Hematopoietic multipotent progenitor cell treated with erythropoietin and hydrocortisone succinate and interleukin-3 and kit ligand, for 17 days (in vitro differentiated cells): ENCODE data around the gene CD34.
"Not testable (repeated sequence)": the region's sequence is repeated elsewhere in the genome, so short reads cannot be mapped to it uniquely, and the experiment has no call there.

Source experiments
- DNase-seq: peaks from one replicate; pipeline ENCODE4 v3.0.0-alpha.2; 2015; ENCODE audit warnings: low spot score

CD34 gene

GRCh38 chr1:207926984-207927383 is 16.1 kb upstream of the CD34 start:
- no peak for DNase-seq

- DNase-seq = not testable (repeated sequence)
These were observed 15.0 kb upstream of the CD34 start for GRCh38 chr1:207925969-207926368.

DNA sequence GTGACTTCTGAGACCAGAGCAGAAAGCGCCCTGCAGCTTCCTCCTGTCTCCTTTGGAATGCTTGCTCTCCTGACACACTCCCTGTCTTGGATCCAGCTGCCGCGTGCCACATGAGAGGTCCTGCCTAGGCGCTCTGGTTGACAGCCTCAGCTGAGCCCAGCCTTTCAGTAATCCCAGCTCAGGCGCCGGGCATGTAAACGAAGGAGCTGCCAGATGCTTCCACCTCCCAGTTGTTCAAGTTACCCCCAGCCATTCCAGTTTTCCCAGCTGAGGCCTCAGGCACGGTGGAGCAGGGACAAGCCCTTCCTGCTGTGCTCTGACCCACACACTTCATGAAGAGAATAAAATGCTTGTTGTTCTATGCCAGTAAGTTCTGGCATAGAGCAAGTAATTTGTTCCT is 14.3 kb upstream of the CD34 start:
- no peak for DNase-seq

- no peak for DNase-seq
These were observed 12.6 kb upstream of the CD34 start for GRCh38 chr1:207923561-207923960.

GRCh38 chr1:207923121-207923520 is 12.2 kb upstream of the CD34 start:
- DNase-seq = no peak

GRCh38 chr1:207922554-207922953 is 11.6 kb upstream of the CD34 start:
- no peak for DNase-seq

DNA sequence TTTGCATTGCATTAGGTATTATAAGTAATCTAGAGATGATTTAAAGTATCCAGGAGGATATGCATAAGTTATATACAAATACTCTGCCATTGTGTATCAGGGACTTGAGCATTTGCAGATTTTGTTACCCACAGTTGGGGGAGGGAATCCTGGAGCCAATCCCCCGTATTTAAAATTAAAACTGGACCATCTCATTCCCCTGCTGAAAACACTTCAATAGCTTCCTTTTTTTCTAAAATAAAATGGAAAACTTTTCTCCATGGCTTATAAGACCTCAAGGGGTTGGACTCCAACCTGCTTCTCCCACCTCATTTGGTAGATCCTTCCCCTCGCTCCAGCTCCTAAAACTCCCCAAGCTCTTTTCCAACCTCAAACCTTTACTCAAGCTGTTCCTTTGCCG is 10.4 kb upstream of the CD34 start:
- DNase-seq = no peak

DNA sequence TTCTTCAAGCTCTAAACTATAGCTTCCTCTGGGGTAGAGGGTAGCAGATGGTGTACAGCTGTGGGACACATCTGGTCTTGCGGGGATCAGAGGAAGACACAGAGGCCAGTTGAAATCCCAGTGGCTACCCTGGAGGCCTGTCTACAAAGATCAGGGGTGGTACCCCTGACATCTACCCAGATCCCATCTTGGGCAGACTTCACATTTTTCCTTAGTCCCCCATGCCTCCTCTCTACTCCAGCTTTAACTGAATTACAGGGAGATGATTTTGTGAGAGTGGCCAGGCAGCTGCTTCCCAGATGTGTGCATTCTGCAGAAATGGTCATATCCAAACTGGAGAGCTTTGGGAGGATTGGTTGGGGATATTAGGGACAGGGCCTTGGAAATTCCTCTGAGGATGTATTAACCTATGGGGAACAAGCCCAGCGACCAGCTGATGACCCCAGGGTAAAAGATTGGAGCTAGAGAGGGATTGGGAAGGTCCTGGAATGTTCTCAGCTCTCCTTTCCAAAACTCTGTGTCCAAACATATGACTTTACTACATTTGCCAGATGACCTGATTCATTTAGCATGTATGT is 9.6 kb upstream of the CD34 start:
- DNase-seq = no peak

GRCh38 chr1:207919523-207920170 is 8.7 kb upstream of the CD34 start:
- no peak for DNase-seq

GRCh38 chr1:207918581-207918980 is 7.7 kb upstream of the CD34 start:
- DNase-seq = no peak

DNA sequence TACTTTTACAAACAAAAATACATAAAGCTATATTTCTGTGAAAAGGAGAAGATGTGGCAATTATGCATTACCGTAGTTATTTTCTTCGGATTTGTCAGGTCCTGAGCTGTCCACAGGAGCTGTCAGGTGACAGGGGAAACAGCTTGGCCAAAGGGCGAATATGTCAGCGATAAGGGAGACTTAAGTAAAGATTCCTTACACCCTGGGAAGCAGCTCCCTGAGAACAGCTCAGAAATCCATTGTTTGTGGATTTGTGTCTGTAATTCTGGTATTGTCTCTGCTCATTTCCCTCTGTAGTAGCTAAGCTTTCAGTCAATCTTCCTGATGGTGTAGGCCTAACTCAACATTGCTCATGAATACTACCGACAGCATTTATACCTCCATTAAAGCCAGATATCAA is 7.1 kb upstream of the CD34 start:
- DNase-seq = no peak

- DNase-seq = no peak
These were observed 6.2 kb upstream of the CD34 start for GRCh38 chr1:207917080-207917479.

- no peak for DNase-seq
These were observed 3.0 kb upstream of the CD34 start for GRCh38 chr1:207913951-207914350.

DNA sequence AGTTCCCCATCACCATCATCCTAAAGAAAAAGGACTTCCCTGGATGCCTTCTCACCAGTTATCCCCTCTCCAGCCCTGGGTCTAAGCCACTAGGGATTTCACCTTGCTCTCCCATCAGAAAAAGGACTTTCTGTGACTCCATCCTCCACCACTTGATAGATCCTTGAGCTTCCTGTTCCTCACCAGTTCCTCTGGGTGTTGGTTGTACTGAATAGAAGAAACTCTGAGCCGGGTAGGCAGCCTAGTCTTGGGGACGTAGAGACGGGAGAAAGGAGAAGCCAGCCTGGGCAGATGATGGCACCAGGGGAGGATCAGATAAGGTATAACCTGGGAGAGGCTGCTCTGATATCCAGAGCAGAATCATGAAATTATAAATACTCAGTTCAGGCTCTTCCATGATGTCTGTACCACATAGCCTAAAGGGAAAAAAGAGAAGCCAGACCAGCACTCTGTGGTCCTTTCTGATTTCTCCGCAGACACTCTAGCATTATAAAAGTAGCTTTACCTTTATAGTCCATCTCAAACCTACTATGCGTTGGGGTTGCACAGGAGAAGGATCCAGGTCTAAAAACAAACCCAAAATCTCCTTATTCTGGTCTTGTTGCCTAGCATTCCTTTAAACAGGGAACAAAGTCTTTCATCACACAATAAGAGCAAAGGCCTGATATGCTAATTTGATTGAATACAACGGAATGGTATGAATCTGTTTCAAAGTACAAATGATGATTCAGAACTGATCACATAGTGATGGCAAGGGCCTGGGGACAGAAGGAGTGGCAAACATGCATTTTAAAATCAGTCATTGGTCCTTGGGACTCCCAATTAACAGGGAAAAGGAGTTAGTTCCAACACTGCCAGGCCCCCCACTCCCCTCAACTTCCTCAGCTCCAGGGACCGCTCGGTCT is 1.2 kb upstream of the CD34 start:
- no peak for DNase-seq

DNA sequence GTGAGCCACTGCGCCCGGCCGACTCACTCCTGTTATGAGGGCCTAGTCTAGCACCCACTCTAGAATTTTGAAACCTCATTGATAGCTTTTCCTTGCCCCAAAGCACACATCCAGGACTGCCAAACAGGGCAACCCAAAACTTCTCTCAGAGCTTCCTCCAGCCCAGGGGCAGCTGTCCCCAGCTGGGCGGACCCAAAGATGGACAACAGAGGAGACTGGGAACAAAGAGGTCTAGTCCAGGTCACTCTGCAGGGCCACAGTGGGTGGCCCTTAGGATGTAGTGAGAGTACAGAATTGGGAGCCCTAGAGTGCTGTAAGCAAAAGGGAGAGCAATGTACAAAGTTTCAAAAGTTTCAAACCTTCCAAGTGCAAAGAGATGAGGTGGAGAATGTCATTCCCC is 1.2 kb downstream of the CD34 start:
- no peak for DNase-seq

GRCh38 chr1:207908107-207908734 is 2.7 kb downstream of the CD34 start:
- no peak for DNase-seq

DNA sequence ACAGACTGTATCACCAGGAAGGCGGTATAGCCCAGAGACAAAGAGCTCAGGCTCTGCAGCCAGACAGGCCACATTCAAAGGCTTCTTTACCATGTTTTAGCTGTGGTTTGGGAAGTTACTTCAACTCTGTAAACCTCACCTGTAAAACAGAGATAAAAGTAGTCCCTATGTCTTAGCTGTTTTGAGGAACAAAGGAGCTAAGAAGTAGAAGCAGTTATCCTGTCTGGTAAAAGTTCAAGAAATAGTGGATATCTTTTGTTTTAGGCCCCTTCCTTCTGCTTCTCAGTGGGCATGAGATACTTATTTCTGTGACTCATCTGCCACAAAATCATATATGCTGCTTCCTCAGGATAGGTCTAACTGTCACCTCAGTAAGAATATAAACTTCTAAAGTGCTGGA is 6.5 kb downstream of the CD34 start:
- no peak for DNase-seq

- no peak for DNase-seq
These were observed 7.2 kb downstream of the CD34 start for GRCh38 chr1:207903767-207904166.

DNA sequence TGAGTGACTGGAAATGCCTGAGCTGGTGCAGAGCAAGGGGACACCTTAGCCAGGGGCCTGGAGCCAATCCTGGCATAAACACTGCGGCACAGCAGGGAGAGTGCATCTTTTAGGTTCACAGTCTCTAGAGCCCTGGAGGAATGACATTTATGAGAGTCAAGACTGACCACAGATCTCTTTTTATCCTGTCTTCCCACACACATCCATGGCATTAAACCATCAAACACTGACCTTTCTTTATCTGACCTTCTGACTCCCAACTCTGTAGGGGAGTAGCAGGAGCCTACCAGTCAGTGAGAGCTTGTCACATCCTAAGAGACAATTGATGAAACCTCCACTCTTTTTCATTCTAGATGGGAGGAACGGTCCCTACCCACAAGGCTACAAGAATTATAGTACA is 7.9 kb downstream of the CD34 start:
- no peak for DNase-seq

- no peak for DNase-seq
These were observed 8.4 kb downstream of the CD34 start for GRCh38 chr1:207902566-207902965.

GRCh38 chr1:207901041-207901653 is 9.8 kb downstream of the CD34 start:
- no peak for DNase-seq

DNA sequence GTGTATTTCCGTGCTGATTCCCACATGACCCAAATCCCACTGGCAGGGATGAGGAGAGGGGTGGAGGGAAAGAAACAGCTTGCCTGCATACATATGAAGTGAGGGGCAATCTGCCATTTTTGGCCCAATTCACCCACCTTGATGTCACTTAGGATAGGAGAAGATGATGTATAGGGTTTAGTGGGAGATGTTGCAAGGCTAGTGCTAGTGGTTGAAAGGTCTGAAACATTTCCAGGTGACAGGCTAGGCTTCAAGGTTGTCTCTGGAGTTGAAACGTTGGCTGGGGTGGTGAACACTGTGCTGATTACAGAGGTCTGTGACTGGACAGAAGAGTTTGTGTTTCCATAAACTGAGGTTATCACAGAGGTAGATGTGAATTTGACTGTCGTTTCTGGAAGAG is 12.1 kb downstream of the CD34 start:
- no peak for DNase-seq
